ENCODE measurements around the gene TUBB1.

GRCh38 chr20:59033616-59034165 lies 14.5 kb downstream of the TUBB1 start:
- no peak for TF ChIP-seq CTCF (IDR thresholded peaks at IDR 0.05)
- no peak for TF ChIP-seq POLR2A (IDR thresholded peaks at IDR 0.05)
